ENCODE measurements around the gene CLMN. TPM values are rescaled to one million over a fixed set of nuclear protein-coding genes. Genes with fewer than 3 reads are reported as not detected.

The CLMN gene
- total and polyA plus RNA-seq, 9 of the 15 experiments (the other 6 are each of a cell fraction or from before 2014, with no cell fraction given): 0.01 to 0.18 (median 0.07) TPM; not detected in 4

DNA sequence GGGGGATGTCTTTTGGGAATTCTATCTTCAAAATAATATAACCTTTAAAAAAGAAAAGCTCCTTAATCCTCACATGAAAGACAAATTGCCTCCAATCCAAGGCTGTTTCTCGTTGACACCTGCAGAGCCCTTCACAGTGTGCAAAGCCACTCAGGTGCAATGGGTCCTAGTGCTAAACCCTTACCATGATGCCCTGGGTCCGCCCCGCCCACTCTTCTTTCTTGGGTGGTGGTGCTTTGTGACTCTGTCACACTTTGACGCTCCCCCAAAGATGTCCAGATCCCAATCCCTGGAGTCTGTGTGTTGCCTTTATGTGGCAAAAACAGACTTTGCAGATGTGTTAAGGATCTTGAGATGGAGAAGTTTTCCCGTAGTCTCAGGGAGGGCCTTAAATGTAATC is 29.7 kb downstream of the CLMN start (continued):
- TF ChIP-seq, protein P1, sequence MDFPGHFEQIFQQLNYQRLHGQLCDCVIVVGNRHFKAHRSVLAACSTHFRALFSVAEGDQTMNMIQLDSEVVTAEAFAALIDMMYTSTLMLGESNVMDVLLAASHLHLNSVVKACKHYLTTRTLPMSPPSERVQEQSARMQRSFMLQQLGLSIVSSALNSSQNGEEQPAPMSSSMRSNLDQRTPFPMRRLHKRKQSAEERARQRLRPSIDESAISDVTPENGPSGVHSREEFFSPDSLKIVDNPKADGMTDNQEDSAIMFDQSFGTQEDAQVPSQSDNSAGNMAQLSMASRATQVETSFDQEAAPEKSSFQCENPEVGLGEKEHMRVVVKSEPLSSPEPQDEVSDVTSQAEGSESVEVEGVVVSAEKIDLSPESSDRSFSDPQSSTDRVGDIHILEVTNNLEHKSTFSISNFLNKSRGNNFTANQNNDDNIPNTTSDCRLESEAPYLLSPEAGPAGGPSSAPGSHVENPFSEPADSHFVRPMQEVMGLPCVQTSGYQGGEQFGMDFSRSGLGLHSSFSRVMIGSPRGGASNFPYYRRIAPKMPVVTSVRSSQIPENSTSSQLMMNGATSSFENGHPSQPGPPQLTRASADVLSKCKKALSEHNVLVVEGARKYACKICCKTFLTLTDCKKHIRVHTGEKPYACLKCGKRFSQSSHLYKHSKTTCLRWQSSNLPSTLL (IDR thresholded peaks at IDR 0.05): no peak
- TF ChIP-seq IRF2 (CRISPR knock-in tag; IDR thresholded peaks at IDR 0.05) (no peak), POLR3G (IDR thresholded peaks at IDR 0.05; ENCODE audit: extremely low read depth, insufficient read length, insufficient replicate concordance) (no peak), NCOA6 (IDR thresholded peaks at IDR 0.05) (no peak), SRSF3 (IDR thresholded peaks at IDR 0.05; ENCODE audit: insufficient read depth, low read length) (no peak)

DNA sequence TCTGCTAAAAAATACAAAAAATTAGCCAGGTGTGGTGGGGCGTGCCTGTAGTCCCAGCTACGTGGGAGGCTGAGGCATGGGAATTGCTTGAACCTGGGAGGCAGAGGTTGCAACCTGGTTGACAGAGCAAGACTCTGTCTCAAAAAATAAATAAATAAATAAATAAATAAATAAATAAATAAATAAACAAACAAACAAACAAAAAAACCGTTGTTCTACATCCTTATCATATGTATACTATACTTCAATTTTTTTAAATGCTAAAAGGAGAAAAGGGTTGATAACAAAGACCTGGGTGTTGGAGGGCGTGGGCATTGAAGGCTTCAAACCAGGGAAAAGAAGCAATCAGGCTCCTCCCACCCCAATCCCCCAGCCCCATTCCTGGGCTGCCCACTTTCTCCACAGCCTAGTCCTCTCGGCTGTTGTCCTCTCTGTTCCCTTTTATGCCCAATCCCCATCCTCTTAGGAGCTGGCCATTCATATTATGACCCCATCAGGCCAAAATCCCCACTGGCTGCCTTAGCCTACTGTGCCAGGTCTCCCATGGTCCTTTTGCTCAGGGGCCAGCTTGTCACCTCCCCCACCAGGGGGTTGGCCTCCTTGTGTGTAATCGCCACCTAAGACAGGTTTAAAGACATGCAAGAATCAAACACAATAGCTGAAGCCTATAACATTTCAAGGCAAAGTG is 30.2 kb downstream of the CLMN start:
- Histone ChIP-seq H3K27ac (ENCODE audit: extremely low read depth, low read depth, low read length) (no peak overlapping the region), H2AFZ (ENCODE audit: low read depth, low read length) (no peak overlapping the region), H3K9ac (ENCODE audit: insufficient read depth in 1 of 2, low read depth in 2 of 2, low read length in 2 of 2) (no peak overlapping the region), H3K36me3 (ENCODE audit: control insufficient read depth, insufficient read depth, low read length) (no peaks in the 10 kb centered on the region), H3K9me1 (ENCODE audit: control insufficient read depth, insufficient read depth, low read length) (no peaks in the 10 kb centered on the region), H3K4me1 (replicated peaks in 1 of 2; ENCODE audit: control insufficient read depth in 2 of 2, insufficient read depth in 2 of 2, low read length in 2 of 2) (no peaks in the 10 kb centered on the region; a peak in 1 of 5 replicates), H3K79me2 (ENCODE audit: control insufficient read depth, insufficient read depth, low read length) (no peaks in the 10 kb centered on the region), H3K4me3 (no peak overlapping the region), H4K20me1 (replicated peaks; ENCODE audit: control insufficient read depth, insufficient read depth, low read length) (no peaks in the 10 kb centered on the region), H3K27me3 (ENCODE audit: control insufficient read depth in 2 of 2, insufficient read depth in 2 of 2, low read length in 2 of 2) (peaks cover 0 to 8% of the 10 kb centered on the region in 2 experiments; a peak in 1 of 5 replicates), H3K9me3 (replicated peaks; ENCODE audit: control insufficient read depth, insufficient read depth, low read depth, low read length) (no peaks in the 10 kb centered on the region), H3K4me2 (ENCODE audit: insufficient read depth, low read length) (no peak overlapping the region)
- CTCF ChIA-PET (ENCODE audit: low intra/inter-chr PET ratio): no interaction called here
- no TSS peak for BruUV-seq (replicated peaks)
- intact Hi-C loops (cut with micrococcal nuclease) (no loop called here), in situ Hi-C loops (cut with MboI) (no loop called here)
- WGBS (ENCODE audit: insufficient coverage, low coverage, missing lambda C conversion rate): 3% methylated on average over 4 of the region's 6 CpGs
- FAIRE-seq (no peak), ATAC-seq (no peak), DNase-seq (ENCODE audit: extremely low read depth in 1 of 4, low spot score in 3 of 4) (no peak)
- POLR2A ChIA-PET: interaction anchor here (0.6 kb wide), 1 partner anchor 37 kb away, joined by 4 read pairs; no protein-coding TSS in a partner anchor
- TF ChIP-seq TEAD4 (IDR thresholded peaks at IDR 0.05; ENCODE audit: low read length) (no peak), TEAD4 (CRISPR knock-in tag; IDR thresholded peaks at IDR 0.05; ENCODE audit: borderline replicate concordance) (no peak), ZNF121 (CRISPR knock-in tag; conservative IDR thresholded peaks at IDR 0.05) (no peak), ZNF354B (CRISPR knock-in tag; IDR thresholded peaks at IDR 0.05) (no peak), GABPA (tag; conservative IDR thresholded peaks at IDR 0.05; ENCODE audit: low read depth) (no peak), TBL1XR1 (IDR thresholded peaks at IDR 0.05; ENCODE audit: low read length in 2 of 2) (no peak), WHSC1 (IDR thresholded peaks at IDR 0.05; ENCODE audit: low read length) (no peak), CTBP1 (IDR thresholded peaks at IDR 0.05; ENCODE audit: borderline replicate concordance) (no peak), NR3C1 (CRISPR knock-in tag; IDR thresholded peaks at IDR 0.05) (no peak), NRF1 (conservative IDR thresholded peaks at IDR 0.05 in 1 of 2, IDR thresholded peaks at IDR 0.05 in 1 of 2) (no peak), BCOR (IDR thresholded peaks at IDR 0.05) (no peak), ZBTB7A (IDR thresholded peaks at IDR 0.05; ENCODE audit: borderline replicate concordance, control insufficient read depth, low read depth, low read length) (no peak), ZNF134 (CRISPR knock-in tag; conservative IDR thresholded peaks at IDR 0.05) (no peak)

Measured in K562 (cell line).